ENCODE data around the gene UST. TPM values are rescaled to one million over a fixed set of nuclear protein-coding genes. Genes with fewer than 3 reads are reported as not detected.

UST gene
- total RNA-seq, 1 donor from 2014 or later, result 5.5 TPM

GRCh38 chr6:148790817-148791216, 44.0 kb downstream of the UST start:
- Mint-ChIP-seq H3K4me3 (no peak overlapping the region), H3K27me3 (ENCODE audit: low read depth) (no peaks in the 10 kb centered on the region), H3K4me1 (peaks cover 17% of the 10 kb centered on the region), H3K36me3 (ENCODE audit: low read depth) (no peaks in the 10 kb centered on the region), H3K27ac (ENCODE audit: unreplicated experiment) (no peak overlapping the region), H3K9me3 (peaks cover 3% of the 10 kb centered on the region)
- TF ChIP-seq CTCF (conservative IDR thresholded peaks at IDR 0.05), result no peak
- DNase-seq (ENCODE audit: low read depth, low spot score), result no peak

GRCh38 chr6:148791372-148791771, 44.5 kb downstream of the UST start:
- Mint-ChIP-seq H3K27me3 (ENCODE audit: low read depth) (no peaks in the 10 kb centered on the region), H3K36me3 (ENCODE audit: low read depth) (no peaks in the 10 kb centered on the region), H3K9me3 (peaks cover 3% of the 10 kb centered on the region), H3K27ac (ENCODE audit: unreplicated experiment) (no peak overlapping the region), H3K4me1 (peaks cover 17% of the 10 kb centered on the region), H3K4me3 (no peak overlapping the region)
- no peak for DNase-seq (ENCODE audit: low read depth, low spot score)
- TF ChIP-seq CTCF (conservative IDR thresholded peaks at IDR 0.05), result no peak

- Mint-ChIP-seq H3K9me3 (peaks cover 4% of the 10 kb centered on the region), H3K27ac (ENCODE audit: unreplicated experiment) (no peak overlapping the region), H3K27me3 (ENCODE audit: low read depth) (no peaks in the 10 kb centered on the region), H3K4me3 (no peak overlapping the region), H3K4me1 (peaks cover 17% of the 10 kb centered on the region), H3K36me3 (ENCODE audit: low read depth) (no peaks in the 10 kb centered on the region)
- TF ChIP-seq CTCF (conservative IDR thresholded peaks at IDR 0.05), result no peak
- DNase-seq (ENCODE audit: low read depth, low spot score), result no peak
These were observed 46.9 kb downstream of the UST start for GRCh38 chr6:148793721-148794120.

GRCh38 chr6:148794797-148795196, 48.0 kb downstream of the UST start:
- no peak for DNase-seq (ENCODE audit: low read depth, low spot score)
- no peak overlapping the region for H3K4me3 Mint-ChIP-seq
- H3K27me3 Mint-ChIP-seq (ENCODE audit: low read depth), result no peaks in the 10 kb centered on the region
- no peaks in the 10 kb centered on the region for H3K36me3 Mint-ChIP-seq (ENCODE audit: low read depth)
- H3K27ac Mint-ChIP-seq (ENCODE audit: unreplicated experiment), result no peak overlapping the region
- TF ChIP-seq CTCF (conservative IDR thresholded peaks at IDR 0.05), result no peak
- H3K4me1 Mint-ChIP-seq, result peaks cover 16% of the 10 kb centered on the region
- H3K9me3 Mint-ChIP-seq, result peaks cover 4% of the 10 kb centered on the region

- TF ChIP-seq CTCF (conservative IDR thresholded peaks at IDR 0.05), result no peak
- Mint-ChIP-seq H3K4me3 (no peak overlapping the region), H3K36me3 (ENCODE audit: low read depth) (no peaks in the 10 kb centered on the region), H3K27me3 (ENCODE audit: low read depth) (no peaks in the 10 kb centered on the region), H3K4me1 (peaks cover 13% of the 10 kb centered on the region), H3K9me3 (peaks cover 4% of the 10 kb centered on the region), H3K27ac (ENCODE audit: unreplicated experiment) (no peak overlapping the region)
- DNase-seq (ENCODE audit: low read depth, low spot score), result no peak
These were observed 48.7 kb downstream of the UST start for GRCh38 chr6:148795563-148795962.

GRCh38 chr6:148799647-148800046, 52.8 kb downstream of the UST start:
- DNase-seq (ENCODE audit: low read depth, low spot score), result no peak
- Mint-ChIP-seq H3K27ac (ENCODE audit: unreplicated experiment) (no peak overlapping the region), H3K9me3 (peaks cover 4% of the 10 kb centered on the region), H3K36me3 (ENCODE audit: low read depth) (no peaks in the 10 kb centered on the region), H3K27me3 (ENCODE audit: low read depth) (no peaks in the 10 kb centered on the region), H3K4me1 (no peaks in the 10 kb centered on the region), H3K4me3 (no peak overlapping the region)
- TF ChIP-seq CTCF (conservative IDR thresholded peaks at IDR 0.05), result no peak
